ENCODE results near the gene FN1.

Gene FN1

DNA sequence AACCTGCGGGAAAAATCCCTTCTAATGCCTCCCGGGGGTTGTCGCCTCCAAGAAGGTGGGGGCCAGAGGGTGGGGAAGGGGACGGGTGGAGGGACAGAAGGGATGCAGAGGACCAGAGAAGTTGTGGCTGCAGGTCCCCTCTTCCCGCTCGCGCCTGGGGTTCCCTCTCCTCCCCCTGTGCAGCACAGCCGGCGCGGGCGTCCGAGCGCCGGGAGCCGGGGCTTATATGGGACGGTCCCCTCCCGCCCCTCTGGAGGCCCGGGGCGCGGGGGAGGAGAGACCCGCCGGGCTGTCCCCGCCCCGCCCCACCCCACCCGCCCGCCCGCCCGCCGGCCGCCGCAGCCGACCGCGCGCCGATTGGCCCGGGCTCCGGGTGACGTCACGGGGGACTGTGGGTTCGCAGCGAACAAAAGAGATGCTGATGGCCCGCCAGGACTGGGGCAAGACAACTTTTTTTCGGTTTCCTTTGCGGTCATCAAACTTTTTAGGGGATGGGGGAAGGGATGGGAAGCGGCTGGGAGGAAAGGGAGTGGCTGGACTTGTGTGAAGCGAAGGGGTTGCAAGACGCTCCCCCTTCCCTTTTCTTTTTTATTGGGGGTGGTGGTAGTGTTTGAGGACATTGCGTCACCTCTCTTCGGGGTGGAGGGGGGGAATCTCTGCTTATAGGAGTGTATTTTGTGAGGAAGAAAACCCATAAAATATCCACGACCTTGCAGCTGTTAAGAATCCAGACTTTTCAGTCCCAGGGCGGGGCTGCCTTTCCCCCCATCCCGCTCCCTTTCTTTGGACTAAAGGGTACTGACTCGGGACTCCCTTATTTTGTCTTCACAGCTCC lies at the start of gene FN1:
TSS of gene FN1 (minus strand) at position 199 of the 835 bp plus-strand sequence. CDS start 266 bp downstream, outside the sequence.
- DNase-seq, result peak; percentile 70

GRCh38 chr2:215485032-215485431 lies 49.2 kb upstream of the FN1 start:
- no peak for DNase-seq

- DNase-seq, result no peak
Measured at GRCh38 chr2:215484570-215484969, 48.7 kb upstream of the FN1 start.

- DNase-seq, result no peak
Measured at GRCh38 chr2:215483431-215483830, 47.6 kb upstream of the FN1 start.

DNA sequence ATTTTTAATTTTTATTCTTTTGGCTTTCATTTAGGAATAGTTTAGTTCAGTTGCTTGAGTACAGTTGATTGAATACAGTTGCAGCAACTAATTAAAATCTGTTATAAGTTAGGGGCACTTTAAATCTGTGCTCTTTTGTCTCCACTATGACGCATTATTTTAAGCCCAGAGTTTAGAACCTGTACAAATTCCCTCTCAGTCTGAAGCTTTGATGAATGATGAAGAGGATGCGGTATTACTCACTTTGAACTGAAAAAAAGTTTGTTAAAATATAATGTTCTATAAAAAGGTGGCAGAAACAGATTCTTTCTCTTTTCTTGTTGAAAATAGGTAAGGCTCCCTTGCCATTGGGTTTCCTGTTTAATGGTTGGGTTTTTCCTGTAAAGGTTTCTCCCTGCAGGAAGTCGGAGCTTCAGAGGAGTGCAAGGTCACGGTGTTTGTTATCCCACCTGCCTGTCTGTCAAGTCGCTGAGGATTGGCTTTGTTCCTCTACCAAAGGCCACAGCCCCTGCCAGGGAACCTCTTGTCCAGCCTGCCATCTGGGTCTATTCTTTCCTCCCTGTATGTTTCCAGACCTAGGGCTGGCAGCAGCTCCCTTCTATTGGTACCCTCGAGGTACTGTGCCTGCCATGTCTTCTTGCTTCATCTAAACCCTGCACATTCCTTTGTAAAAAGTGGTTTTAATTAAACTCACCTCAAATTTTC lies 43.8 kb upstream of the FN1 start:
- peak; percentile 38 for DNase-seq

DNA sequence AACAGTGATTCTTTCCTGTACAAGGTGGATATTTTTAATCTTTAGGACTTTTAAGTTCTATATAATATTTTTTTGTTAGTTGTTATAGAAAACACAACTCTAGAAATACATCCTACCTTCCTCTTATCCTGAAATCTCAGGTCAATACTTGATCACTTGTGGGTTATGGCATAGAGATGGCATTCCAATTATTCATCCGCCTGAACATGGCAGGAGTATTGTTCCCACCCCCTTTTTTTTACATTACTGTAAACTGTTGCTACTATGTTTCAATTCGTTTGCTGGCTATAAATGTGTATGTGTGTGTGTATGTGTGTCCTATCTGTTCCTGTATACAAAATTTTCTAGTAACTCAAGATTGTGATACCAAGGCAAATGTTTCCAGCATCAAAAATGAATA lies 43.3 kb upstream of the FN1 start:
- no peak for DNase-seq

DNA sequence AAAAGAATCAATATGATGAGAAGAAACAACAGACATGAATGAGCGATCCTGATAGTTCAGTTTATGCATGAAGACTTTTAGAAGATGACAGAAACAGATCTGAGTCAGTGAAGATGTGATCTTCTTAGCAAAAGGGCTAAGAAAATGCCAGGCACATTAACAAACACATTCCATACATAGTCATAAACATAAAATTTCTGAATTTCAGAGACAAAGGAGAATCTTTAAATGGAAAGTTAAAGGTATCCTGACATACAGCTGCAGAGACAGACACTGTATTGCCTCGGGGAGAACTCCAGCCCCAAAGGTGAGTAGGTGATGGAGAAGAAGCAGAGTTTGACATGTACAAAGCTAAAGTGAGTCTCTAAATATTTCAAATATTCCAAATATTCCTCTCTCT lies 40.6 kb upstream of the FN1 start:
- no peak for DNase-seq

DNA sequence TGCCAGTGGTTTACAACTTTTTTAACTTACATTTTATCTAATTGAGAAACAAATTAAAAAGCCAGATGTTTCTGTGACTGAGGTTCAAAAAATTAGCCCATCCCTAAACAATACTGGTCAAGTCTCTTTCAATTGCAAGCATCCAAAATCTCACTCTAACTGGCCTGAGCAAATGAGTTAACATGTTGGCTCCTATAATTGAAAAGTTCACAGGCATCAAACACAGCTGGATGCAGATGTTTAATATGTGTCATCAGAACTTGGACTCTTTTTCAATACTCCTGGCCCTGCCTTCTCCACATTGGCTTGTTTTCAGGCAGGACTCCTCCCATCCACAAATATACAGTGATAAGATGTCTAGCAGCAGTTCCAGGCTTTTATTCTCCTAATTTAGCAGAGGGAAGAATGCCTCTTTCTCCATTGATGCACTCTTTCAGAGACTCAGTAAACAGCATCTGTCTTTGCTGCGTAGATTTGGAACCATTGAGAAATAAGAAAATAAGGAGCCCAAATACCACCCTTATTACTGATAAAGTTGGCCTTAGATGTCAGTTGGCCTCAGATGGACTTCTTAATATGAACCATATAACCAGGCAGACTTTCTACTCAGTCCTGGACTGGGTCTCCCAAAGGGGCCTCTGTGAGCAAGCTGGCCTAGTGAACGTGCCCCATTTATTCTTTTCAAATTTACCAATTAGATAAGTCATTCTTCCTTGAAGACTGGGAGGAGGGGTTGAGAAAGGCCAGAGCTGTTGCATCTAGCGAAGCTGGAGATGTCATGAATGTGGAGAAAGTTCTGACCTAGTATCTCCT lies 30.4 kb upstream of the FN1 start:
- DNase-seq, result no peak

DNA sequence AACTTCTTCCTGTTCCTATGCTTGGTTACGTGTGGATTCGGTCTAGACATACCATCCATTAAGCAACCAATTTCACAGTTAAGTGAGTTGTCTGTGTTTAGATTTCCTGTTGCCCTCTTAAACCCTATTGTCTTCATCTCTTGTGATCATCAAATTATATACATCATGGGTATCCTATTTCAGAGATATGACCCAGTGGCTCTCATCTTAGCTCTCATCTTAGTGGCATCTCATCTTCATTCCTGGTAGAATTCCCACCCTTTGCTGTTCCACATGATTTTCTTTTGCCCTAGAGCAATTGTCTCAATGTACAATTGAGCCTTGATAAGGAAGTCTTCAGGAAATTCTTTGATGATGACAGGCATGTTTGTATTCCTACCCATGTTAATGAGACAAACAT lies 29.4 kb upstream of the FN1 start:
- peak; percentile 70 for DNase-seq

DNA sequence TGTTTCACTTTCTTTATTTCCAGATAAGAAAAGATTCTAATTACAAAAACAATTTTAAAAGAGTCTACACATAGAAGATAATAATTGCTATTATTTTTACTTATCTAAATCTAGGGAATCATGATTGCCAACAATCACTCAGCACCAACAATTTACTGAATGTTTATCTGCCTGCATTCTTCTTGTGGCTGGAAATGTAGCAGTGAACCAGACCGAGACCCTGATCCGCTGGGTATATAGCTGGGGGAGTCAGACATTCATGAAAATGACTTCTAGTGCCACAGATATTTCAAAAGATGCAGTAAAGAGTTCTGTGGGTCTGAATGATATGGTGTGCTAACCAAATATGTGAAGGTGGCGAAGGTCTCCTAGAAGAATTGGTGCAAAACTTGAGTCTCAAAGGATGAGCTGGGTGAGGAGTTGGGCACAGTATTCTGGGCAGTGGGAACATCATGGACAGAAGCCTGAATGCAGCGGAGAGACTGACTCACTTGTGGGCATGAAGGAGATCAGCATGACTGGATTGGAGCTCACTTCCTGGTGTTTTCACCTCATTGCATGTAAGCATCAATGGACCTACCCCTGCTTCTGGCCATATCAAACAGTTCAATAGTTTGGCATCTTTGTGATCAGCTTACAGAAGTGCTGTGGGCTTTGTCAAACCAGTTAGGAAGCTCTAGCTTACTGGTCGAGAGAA lies 26.1 kb upstream of the FN1 start:
- DNase-seq, result no peak

DNA sequence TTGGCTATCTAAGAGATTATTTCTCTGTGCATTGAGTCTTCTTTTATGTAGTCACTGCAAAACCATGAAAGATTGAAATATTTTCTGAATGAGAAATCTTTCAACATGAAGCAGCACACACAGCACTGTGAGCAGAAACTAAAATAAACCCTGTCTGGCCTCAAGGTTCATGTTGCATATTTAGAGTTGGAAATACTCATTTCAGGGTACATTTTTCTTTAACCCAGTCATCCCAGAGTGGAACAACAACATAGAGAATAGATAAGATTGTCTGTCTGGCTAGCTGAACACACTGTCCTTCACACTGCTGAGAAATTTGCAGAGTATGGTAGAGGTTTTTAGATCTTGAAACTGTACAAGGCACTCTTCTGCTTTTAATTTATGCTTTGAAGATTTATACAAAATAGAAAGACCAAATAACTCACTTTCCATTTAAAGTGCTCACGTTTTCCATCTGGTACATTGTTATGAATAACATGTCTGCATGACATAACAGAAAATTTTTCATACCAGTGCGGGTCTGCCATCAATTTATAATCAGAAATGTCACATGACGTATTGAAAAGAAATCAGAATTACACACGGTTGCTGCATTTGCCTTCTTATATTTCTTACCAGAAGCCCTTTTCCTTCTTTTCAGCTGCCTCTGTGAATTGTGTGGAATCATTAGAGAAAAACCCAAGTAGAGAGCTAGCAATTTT lies 25.0 kb upstream of the FN1 start:
- DNase-seq, result no peak

DNA sequence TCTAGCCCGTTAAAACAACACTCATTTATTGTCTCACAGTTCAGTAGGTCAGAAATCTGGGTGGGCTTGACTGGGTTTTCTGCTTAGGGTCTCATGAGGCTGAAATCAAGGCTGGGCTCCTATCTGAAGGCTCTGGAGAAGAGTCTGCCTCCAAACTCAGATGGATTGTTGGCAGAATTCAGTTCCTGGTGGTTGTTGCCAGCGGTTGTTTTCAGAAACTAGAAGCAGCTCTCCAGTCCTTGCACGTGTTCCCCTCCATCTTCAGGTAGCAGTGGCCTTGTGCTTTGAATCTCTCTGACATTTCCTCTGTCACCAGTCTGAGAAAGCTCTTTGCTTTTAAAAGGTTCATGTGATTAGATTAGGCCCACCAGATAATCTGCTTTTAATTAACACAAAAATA lies 20.1 kb upstream of the FN1 start:
- DNase-seq, result no peak

DNA sequence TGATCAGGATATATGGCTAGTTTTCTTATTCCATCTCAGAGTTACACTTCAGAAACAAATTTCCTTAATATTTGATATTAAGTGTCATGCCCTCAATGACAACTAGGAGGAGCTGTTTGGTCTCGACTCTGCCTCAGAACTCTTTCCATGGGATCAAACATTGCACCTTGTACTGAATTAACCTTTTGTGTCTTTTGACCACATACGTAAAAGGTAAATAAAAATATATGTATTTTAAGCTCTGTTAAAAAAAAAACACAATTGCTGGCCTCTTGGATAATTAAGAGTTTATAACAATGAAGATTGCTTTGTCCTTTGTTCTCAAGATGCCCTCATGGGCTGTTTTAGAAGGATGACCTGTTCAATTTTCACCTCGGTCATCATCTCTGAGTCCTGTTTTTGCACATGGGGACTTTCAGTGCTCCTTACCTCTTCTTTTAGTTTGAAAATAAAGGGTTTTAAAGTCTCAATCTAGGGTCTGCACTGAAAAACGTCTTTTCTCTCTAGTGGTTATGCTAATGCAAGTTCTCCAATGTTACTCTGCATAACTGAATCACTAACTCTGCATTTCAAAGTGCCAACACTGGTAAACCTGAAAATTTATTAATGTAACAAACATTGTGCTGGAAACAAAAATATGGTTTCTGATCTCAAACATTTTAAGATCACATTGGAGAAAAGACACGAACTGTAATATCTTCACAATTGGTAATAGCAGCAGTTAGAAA lies 18.8 kb upstream of the FN1 start:
- DNase-seq, result peak; percentile 74

GRCh38 chr2:215452725-215453124 lies 16.9 kb upstream of the FN1 start:
- no peak for DNase-seq

- DNase-seq, result no peak
Measured at GRCh38 chr2:215451012-215451756, 15.3 kb upstream of the FN1 start.

DNA sequence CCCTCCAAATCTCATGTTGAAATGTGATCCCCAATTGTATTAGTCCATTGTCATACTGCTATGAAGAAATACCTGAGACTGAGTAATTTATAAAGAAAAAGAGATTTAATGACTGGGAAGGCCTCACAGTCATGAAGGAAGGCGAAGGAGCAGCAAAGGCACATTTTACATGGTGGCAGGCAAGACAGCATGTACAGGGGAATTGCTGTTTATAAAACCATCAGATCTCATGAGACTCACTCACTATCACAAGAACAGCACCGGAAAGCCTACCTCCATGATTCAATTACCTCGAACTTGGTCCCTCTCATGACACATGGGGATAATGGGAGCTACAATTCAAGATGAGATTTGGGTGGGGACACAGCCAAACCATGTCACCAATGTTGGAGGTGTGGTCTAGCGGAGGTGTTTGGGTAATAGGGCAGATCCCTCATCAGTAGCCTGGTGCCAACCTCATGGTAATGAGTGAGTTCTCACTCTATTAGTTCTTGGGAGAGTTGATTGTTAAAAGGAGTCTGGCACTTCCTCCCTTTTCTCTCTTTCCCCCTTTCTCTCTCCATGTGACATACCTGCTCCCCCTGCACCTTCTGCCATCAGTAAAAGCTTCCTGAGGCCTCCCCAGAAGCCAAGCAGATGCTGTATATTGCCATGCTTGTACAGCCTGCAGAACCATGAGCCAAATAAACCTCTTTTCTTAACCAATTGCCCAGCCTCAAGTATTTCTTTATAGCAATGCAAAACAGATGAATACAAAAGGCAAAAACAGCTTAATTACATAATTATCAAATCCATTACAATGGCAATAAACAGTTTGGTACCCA lies 14.5 kb upstream of the FN1 start:
- no peak for DNase-seq

- no peak for DNase-seq
Measured at GRCh38 chr2:215447673-215448081, 11.8 kb upstream of the FN1 start.

DNA sequence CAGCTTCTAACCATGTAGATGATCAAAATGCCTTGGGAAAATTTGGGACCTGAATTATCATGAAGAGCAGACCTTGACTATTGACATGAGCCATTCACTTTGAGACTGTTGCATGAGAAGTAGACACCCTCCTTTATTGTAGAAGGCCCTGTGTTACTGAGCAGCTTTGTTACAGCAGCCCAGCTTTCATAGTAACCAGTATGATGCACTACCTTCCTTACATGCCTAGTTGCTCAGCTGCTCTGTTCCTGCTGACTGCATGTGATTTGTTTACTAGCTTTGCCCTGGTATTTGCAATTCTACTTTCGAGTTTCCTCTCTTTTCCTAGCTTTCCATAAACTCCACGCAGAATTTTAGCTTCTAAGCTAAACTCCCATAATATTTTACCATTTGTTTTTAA lies 11.2 kb upstream of the FN1 start:
- DNase-seq, result no peak

DNA sequence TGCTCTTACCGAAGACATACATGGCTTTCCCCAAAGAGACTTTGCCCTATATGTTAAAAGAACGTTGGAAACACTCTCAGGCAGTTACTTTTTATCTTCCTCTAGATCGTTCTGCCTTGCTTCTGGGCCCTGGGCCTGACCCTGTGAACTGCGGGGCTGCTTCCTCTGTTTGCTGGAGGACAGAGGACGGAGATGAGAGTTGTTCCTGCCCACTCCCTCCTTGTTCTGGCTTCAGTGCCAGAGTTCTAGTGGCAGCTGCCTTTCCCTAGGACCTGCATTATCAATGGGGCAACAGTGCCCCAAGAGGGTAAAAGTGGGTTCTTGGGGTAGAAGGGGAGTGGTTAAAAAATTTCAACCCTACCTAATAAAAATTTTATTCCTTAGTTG lies 6.5 kb upstream of the FN1 start:
- DNase-seq, result no peak
